PFSK-1 (cell line): ENCODE data around the gene USP47.

Experiments used
- FOXP2 ChIP-seq: optimal IDR thresholded peaks from 2 replicates; pipeline ENCODE3; 2011; ENCODE audit warnings: borderline replicate concordance, control low read depth, inconsistent platforms; ENCODE audit not compliant: insufficient read depth; ENCODE audit errors: extremely low read length, extremely low read depth
- POLR2AphosphoS5 ChIP-seq: IDR thresholded peaks from 2 replicates; pipeline ENCODE4 v1.6.1; 2012; ENCODE audit warnings: low read depth, mild to moderate bottlenecking, control low read depth, low read length, moderate library complexity
- REST ChIP-seq, 2 experiments: IDR thresholded peaks; 2 replicates each; pipeline versions ENCODE4 v1.6.1 to v1.8.0; 2011 to 2012; ENCODE audit warnings: low read depth in 2 of 2, low read length in 2 of 2, control low read depth in 1 of 2, inconsistent platforms in 1 of 2, mild to moderate bottlenecking in 1 of 2, moderate library complexity in 1 of 2; ENCODE audit not compliant: insufficient read depth in 1 of 2
- SIN3A ChIP-seq: IDR thresholded peaks from 2 replicates; pipeline ENCODE4 v1.6.1; 2012; ENCODE audit warnings: mild to moderate bottlenecking, low read length, moderate library complexity, borderline replicate concordance; ENCODE audit not compliant: insufficient read depth
- TAF1 ChIP-seq: IDR thresholded peaks from 2 replicates; pipeline ENCODE4 v1.6.1; 2012; ENCODE audit warnings: low read length, control low read depth, borderline replicate concordance; ENCODE audit not compliant: insufficient read depth

The USP47 gene

GRCh38 chr11:11976481-11977127, 134.8 kb downstream of the USP47 start:
- TF ChIP-seq TAF1, result no peak
- TF ChIP-seq FOXP2, result no peak
- no peak for TF ChIP-seq SIN3A
- no peak for TF ChIP-seq REST (IDR thresholded peaks at IDR 0.05; ENCODE audit: insufficient read depth in 1 of 2, low read depth in 2 of 2, low read length in 2 of 2)
- TF ChIP-seq POLR2AphosphoS5, result no peak

GRCh38 chr11:11977206-11977938, 135.6 kb downstream of the USP47 start:
- TF ChIP-seq SIN3A (no peak), TAF1 (no peak), POLR2AphosphoS5 (no peak), FOXP2 (no peak), REST (IDR thresholded peaks at IDR 0.05; ENCODE audit: insufficient read depth in 1 of 2, low read depth in 2 of 2, low read length in 2 of 2) (no peak)

- TF ChIP-seq FOXP2, result no peak
- TF ChIP-seq REST (IDR thresholded peaks at IDR 0.05; ENCODE audit: insufficient read depth in 1 of 2, low read depth in 2 of 2, low read length in 2 of 2), result no peak
- TF ChIP-seq SIN3A, result no peak
- TF ChIP-seq POLR2AphosphoS5, result no peak
- no peak for TF ChIP-seq TAF1
Observed at GRCh38 chr11:11978098-11978637, 136.4 kb downstream of the USP47 start.

- TF ChIP-seq POLR2AphosphoS5 (no peak), REST (IDR thresholded peaks at IDR 0.05; ENCODE audit: insufficient read depth in 1 of 2, low read depth in 2 of 2, low read length in 2 of 2) (no peak), SIN3A (no peak), TAF1 (no peak), FOXP2 (no peak)
Observed at GRCh38 chr11:11978792-11979487, 137.2 kb downstream of the USP47 start.
